ENCODE results near the gene CHD8. TPM values are rescaled to one million over a fixed set of nuclear protein-coding genes. Genes with fewer than 3 reads are reported as not detected.

Gene CHD8
- total RNA-seq, 1 donor from 2014 or later: 149 TPM

DNA sequence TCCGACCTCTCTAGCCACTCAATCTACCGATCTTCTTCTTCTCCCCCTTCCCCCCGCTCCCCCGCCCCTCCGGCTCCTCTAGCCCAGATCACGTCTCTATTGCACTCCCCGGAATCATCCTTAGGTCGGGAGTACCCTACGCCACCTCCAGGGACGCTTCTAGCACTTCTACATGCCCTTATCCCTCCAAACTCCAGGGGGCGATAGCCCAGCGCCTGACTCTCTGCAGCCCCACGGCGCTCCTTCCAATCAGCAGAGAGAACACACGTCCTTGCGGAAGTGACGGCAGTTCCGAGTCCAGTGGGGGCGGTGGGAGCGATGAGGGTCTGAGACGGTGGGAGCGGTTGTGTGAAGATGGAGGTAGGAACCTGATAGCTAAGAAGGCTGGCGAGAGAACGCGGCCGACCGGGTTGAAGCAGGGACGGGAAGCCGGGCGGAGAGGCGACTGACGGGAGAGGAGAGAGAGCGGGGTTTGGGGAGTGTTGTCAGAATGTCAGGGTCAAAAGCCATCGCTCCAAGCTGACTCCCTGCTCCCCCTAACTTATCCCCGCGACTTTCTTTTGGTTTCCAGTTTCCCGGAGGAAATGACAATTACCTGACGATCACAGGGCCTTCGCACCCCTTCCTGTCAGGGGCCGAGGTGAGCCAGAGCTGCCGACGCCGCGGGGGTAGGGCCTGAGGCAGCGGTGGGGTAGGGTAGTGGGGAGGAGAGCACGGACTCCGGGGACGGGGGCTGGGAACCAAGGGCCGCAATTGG lies 21.2 kb upstream of the CHD8 start, which contains the start of the genes RAB2B and TOX4:
TSS of gene RAB2B (minus strand) at position 35 of the 757 bp plus-strand sequence. CDS start 87 bp downstream, outside the sequence.
TSS of gene TOX4 (plus strand) at position 271 of the 757 bp plus-strand sequence. CDS start at position 355, 84 bp downstream.
- H3K4me1 Mint-ChIP-seq (ENCODE audit: low read depth): peaks cover 18% of the 10 kb centered on the region
- H3K27ac Mint-ChIP-seq: peak within 1 kb of the TSS; percentile 99
- H3K36me3 Mint-ChIP-seq (ENCODE audit: insufficient read depth): peaks cover 12% of the 10 kb centered on the region
- DNase-seq (ENCODE audit: low spot score, unreplicated experiment): peak; percentile 89
- H3K4me3 Mint-ChIP-seq (ENCODE audit: low read depth): peak within 1 kb of the TSS; percentile 100
- no peaks in the 10 kb centered on the region for H3K9me3 Mint-ChIP-seq (ENCODE audit: low read depth)
- no peaks in the 10 kb centered on the region for H3K27me3 Mint-ChIP-seq
- TF ChIP-seq, protein P1, sequence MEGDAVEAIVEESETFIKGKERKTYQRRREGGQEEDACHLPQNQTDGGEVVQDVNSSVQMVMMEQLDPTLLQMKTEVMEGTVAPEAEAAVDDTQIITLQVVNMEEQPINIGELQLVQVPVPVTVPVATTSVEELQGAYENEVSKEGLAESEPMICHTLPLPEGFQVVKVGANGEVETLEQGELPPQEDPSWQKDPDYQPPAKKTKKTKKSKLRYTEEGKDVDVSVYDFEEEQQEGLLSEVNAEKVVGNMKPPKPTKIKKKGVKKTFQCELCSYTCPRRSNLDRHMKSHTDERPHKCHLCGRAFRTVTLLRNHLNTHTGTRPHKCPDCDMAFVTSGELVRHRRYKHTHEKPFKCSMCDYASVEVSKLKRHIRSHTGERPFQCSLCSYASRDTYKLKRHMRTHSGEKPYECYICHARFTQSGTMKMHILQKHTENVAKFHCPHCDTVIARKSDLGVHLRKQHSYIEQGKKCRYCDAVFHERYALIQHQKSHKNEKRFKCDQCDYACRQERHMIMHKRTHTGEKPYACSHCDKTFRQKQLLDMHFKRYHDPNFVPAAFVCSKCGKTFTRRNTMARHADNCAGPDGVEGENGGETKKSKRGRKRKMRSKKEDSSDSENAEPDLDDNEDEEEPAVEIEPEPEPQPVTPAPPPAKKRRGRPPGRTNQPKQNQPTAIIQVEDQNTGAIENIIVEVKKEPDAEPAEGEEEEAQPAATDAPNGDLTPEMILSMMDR (IDR thresholded peaks at IDR 0.05; ENCODE audit: unreplicated experiment): peak; percentile 93

DNA sequence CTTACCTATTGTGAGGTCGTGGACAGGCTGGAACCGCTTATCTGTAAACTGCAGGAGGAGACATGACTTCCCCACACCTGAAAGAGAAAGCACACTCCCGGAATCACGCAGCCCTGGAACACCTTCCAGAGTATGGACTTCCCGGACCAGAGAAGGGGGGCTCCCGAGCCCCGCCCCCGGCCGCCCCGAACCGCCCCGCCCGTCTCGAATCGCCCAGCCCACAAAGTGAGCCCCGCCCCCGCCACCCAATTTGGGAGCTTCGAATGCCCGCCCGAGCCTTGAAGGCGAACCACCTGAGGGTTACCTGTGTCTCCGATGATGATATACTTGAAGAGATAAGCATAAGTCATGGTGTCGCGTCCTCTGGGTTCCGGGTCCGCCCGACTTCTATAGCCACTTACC lies 20.6 kb upstream of the CHD8 start:
- Mint-ChIP-seq H3K27me3 (no peaks in the 10 kb centered on the region), H3K9me3 (ENCODE audit: low read depth) (no peaks in the 10 kb centered on the region), H3K36me3 (ENCODE audit: insufficient read depth) (peaks cover 12% of the 10 kb centered on the region), H3K4me3 (ENCODE audit: low read depth) (peak overlapping the region; percentile 100), H3K27ac (peak overlapping the region; percentile 99), H3K4me1 (ENCODE audit: low read depth) (peaks cover 18% of the 10 kb centered on the region)
- DNase-seq (ENCODE audit: low spot score, unreplicated experiment): peak; percentile 78
- TF ChIP-seq, protein P1 (IDR thresholded peaks at IDR 0.05; ENCODE audit: unreplicated experiment): no peak

DNA sequence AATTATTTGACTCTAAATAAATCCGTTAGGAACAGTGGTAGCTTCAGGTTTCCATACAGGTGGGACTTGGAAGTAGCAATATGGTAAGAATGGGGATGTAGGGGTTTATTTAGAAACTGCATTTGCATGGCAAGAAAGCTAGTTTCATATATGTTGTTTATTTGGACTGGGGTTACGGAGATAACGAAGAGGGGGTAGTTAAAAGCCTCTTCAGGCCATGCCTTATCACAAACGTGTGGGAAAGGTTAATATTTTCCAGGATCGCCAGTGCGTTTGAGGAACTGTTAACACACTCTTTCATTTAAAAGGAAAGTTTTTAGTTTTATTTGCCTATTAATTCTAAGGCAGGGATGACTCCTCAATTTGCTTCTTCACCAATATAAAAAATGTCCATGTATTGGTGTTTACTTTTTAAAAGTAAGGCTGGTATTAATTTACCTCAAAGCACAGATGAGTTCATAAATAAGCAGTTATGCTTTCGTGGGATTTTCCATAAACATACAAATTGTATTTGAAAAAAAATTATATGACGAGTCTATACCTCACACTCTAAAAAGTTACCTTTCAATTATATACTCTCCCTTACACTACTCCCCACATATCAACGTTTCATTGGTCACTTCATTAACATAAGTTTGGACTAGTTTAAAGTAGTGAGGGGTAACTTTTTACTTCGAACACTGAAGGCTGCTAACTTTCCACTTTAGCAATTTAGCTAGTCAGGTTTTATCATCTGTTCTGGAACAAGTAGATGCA lies 20.0 kb upstream of the CHD8 start:
- Mint-ChIP-seq H3K4me1 (ENCODE audit: low read depth) (peaks cover 18% of the 10 kb centered on the region), H3K27ac (peak overlapping the region; percentile 99), H3K9me3 (ENCODE audit: low read depth) (no peaks in the 10 kb centered on the region), H3K27me3 (no peaks in the 10 kb centered on the region), H3K36me3 (ENCODE audit: insufficient read depth) (peaks cover 14% of the 10 kb centered on the region), H3K4me3 (ENCODE audit: low read depth) (peak overlapping the region; percentile 100)
- TF ChIP-seq, protein P1 (IDR thresholded peaks at IDR 0.05; ENCODE audit: unreplicated experiment): no peak
- DNase-seq (ENCODE audit: low spot score, unreplicated experiment): no peak

GRCh38 chr14:21467616-21468015 lies 11.7 kb upstream of the CHD8 start:
- Mint-ChIP-seq H3K36me3 (ENCODE audit: insufficient read depth) (peaks cover 13% of the 10 kb centered on the region), H3K27me3 (no peaks in the 10 kb centered on the region), H3K4me3 (ENCODE audit: low read depth) (no peak overlapping the region), H3K4me1 (ENCODE audit: low read depth) (no peaks in the 10 kb centered on the region), H3K9me3 (ENCODE audit: low read depth) (no peaks in the 10 kb centered on the region), H3K27ac (no peak overlapping the region)
- TF ChIP-seq, protein P1 (IDR thresholded peaks at IDR 0.05; ENCODE audit: unreplicated experiment): no peak
- DNase-seq (ENCODE audit: low spot score, unreplicated experiment): no peak

- Mint-ChIP-seq H3K9me3 (ENCODE audit: low read depth) (no peaks in the 10 kb centered on the region), H3K4me3 (ENCODE audit: low read depth) (peak overlapping the region; percentile 94), H3K36me3 (ENCODE audit: insufficient read depth) (peaks cover 10% of the 10 kb centered on the region), H3K27ac (peak overlapping the region; percentile 99), H3K27me3 (no peaks in the 10 kb centered on the region), H3K4me1 (ENCODE audit: low read depth) (peaks cover 19% of the 10 kb centered on the region)
- DNase-seq (ENCODE audit: low spot score, unreplicated experiment): no peak
- TF ChIP-seq, protein P1 (IDR thresholded peaks at IDR 0.05; ENCODE audit: unreplicated experiment): no peak
These were observed 371 bp downstream of the CHD8 start for GRCh38 chr14:21455592-21455911.
